ENCODE data around the gene ZNF292.
"Not testable (repeated sequence)": the region's sequence is repeated elsewhere in the genome, so short reads cannot be mapped to it uniquely, and the experiment has no call there.

Gene ZNF292

GRCh38 chr6:87213364-87213763 is 58.0 kb downstream of the ZNF292 start:
- DNase-seq (ENCODE audit: low read depth) = no peak

- no peak for DNase-seq (ENCODE audit: low read depth)
Measured at GRCh38 chr6:87214831-87215230, 59.5 kb downstream of the ZNF292 start.

- no peak for DNase-seq (ENCODE audit: low read depth)
Measured at GRCh38 chr6:87220997-87221396, 65.6 kb downstream of the ZNF292 start.

GRCh38 chr6:87222676-87223075 is 67.3 kb downstream of the ZNF292 start:
- DNase-seq (ENCODE audit: low read depth) = no peak

- DNase-seq (ENCODE audit: low read depth) = no peak
Measured at GRCh38 chr6:87224971-87225370, 69.6 kb downstream of the ZNF292 start.

- no peak for DNase-seq (ENCODE audit: low read depth)
Measured at GRCh38 chr6:87225511-87225910, 70.1 kb downstream of the ZNF292 start.

GRCh38 chr6:87225937-87226336 is 70.6 kb downstream of the ZNF292 start:
- no peak for DNase-seq (ENCODE audit: low read depth)

GRCh38 chr6:87230801-87231200 is 75.4 kb downstream of the ZNF292 start:
- DNase-seq (ENCODE audit: low read depth) = no peak

GRCh38 chr6:87237804-87238203 is 82.4 kb downstream of the ZNF292 start:
- no peak for DNase-seq (ENCODE audit: low read depth)

- not testable (repeated sequence) for DNase-seq (ENCODE audit: low read depth)
Measured at GRCh38 chr6:87239098-87239635, 83.8 kb downstream of the ZNF292 start.

GRCh38 chr6:87241304-87241703 is 85.9 kb downstream of the ZNF292 start:
- DNase-seq (ENCODE audit: low read depth) = no peak

- DNase-seq (ENCODE audit: low read depth) = no peak
Measured at GRCh38 chr6:87242311-87242710, 86.9 kb downstream of the ZNF292 start.

GRCh38 chr6:87243812-87244211 is 88.4 kb downstream of the ZNF292 start:
- no peak for DNase-seq (ENCODE audit: low read depth)

GRCh38 chr6:87244380-87244779 is 89.0 kb downstream of the ZNF292 start:
- no peak for DNase-seq (ENCODE audit: low read depth)

GRCh38 chr6:87250019-87250418 is 94.7 kb downstream of the ZNF292 start:
- no peak for DNase-seq (ENCODE audit: low read depth)

GRCh38 chr6:87251225-87251624 is 95.9 kb downstream of the ZNF292 start:
- no peak for DNase-seq (ENCODE audit: low read depth)

GRCh38 chr6:87251725-87252124 is 96.4 kb downstream of the ZNF292 start:
- DNase-seq (ENCODE audit: low read depth) = no peak

- DNase-seq (ENCODE audit: low read depth) = no peak
Measured at GRCh38 chr6:87257046-87257445, 101.7 kb downstream of the ZNF292 start.

GRCh38 chr6:87257565-87257964 is 102.2 kb downstream of the ZNF292 start:
- DNase-seq (ENCODE audit: low read depth) = no peak

- DNase-seq (ENCODE audit: low read depth) = no peak
Measured at GRCh38 chr6:87257975-87258374, 102.6 kb downstream of the ZNF292 start.

GRCh38 chr6:87259791-87260190 is 104.4 kb downstream of the ZNF292 start:
- no peak for DNase-seq (ENCODE audit: low read depth)

- DNase-seq (ENCODE audit: low read depth) = no peak
Measured at GRCh38 chr6:87261534-87261933, 106.2 kb downstream of the ZNF292 start.

- no peak for DNase-seq (ENCODE audit: low read depth)
Measured at GRCh38 chr6:87264481-87264880, 109.1 kb downstream of the ZNF292 start.

GRCh38 chr6:87274660-87275274 is 119.4 kb downstream of the ZNF292 start:
- no peak for DNase-seq (ENCODE audit: low read depth)

Data from HS-27A (cell line).